Fibroblast of peridontal ligament (primary cell): Measurements from ENCODE around the gene ZNF454.

Experiments used
- DNase-seq: peaks from one replicate; pipeline ENCODE4 v3.0.0-alpha.2; 2010; ENCODE audit errors: extremely low read depth

The ZNF454 gene

DNA sequence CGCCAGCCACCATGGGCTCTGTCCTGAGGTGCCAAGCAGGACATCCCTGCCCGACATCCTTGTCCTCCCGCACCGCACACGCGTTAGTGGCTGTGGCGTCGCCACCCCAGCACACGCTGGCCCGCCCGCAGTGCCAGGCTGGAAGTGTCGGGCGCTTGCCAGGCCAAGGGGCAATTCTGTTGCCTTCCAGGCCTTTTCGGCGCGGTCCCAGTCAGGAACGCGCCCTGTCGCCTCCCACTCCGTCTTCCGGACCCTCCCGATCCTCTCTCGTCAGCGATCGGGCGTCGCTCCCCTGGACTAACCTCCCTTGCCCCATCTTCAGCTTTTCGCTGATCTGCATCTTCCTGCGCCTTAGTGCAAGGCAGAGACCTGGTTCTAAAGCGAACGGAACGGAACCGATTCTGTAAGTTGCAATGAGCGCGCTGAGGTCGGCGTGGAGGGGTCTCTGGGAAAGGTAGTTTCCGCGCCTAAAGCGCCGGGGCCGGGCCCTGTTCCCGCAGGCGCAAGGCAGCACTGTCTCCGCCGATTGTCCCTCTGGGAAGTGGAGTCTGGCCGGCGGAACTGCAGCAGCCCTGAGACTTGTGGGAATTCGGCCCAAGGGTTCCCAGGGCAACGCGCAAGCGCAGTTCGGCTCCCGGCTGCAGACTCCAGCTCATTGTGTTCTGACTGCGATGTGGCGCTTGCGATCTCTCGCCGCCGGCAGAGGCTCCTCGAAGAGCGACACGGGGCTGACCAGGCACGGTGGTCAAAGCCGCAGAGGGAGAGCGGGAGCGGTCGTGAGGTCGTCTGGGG, at the start of gene ZNF454:
ZNF454 (plus strand) TSS at position 630 of the 792 bp plus-strand sequence. CDS start 1,594 bp downstream, outside the sequence.
- DNase-seq: peak; percentile 93

DNA sequence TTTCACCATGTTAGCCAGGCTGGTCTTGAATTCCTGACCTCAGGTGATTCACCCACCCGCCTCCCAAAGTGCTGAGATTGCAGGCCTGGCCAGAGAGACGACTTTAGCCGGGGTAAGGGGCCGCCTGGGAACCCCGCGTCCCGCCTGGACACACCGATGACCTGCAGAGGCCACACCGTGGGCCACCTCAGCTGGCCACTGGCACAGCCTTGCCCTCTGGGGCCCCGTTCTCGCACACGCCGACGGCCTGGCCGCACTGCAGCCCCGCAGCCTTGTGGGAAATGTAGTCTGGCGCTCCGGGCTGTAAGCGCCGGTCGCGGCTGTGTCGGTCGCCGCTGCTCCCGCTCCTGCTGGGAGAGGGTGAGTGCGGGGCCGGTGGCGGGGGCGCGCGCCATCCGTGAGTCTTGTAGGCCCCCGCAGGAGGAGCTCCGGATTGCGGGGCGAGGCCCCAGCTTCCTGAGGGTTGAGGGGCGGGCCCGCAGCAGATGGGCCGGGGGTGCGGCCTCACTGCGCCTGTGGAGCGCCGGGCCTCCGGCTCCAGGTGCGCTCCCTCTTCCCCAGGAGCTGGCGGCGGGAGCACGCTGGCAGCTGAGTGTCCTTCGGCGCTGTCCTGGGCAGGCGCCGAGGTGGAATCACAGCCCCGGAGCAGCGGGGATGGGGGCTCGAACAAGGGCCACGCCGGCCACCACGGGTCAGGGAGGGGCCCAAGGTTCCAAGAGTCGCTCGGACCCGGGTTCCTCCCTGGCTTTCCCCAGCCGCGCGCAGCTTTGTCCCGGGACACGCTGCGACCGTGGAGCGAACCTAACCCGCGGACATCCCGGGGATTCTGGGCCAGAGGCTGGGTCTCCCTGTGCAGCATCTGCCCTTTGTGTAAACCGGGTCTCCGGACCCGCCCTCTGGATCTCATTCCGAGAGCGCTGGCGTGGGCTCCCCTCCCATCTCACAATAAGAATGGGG, 45.1 kb upstream of the ZNF454 start, which contains the start of gene ZFP2:
ZFP2 (plus strand) TSS at position 299 of the 957 bp plus-strand sequence. CDS start 35,401 bp downstream, outside the sequence.
- peak; percentile 41 for DNase-seq

DNA sequence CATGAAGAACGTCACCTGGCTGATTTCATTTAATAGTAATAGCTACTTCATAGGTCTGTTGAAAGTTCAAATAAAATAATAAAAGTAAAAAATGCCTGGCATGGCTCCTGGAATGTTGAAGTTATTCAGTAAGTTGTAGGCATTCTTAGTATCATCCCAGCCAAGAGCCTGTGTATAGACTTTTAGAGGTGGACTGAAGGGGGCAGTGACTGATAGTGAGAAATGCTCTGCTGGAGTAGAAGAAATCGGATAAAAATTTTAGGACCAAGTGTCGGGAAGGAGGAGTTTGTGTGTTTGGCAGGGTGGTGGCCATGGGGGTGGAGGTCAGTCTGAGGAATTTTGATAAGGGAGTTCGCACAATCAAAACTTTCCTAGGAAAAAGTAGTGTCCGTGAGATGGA, 41.7 kb upstream of the ZNF454 start:
- no peak for DNase-seq

DNA sequence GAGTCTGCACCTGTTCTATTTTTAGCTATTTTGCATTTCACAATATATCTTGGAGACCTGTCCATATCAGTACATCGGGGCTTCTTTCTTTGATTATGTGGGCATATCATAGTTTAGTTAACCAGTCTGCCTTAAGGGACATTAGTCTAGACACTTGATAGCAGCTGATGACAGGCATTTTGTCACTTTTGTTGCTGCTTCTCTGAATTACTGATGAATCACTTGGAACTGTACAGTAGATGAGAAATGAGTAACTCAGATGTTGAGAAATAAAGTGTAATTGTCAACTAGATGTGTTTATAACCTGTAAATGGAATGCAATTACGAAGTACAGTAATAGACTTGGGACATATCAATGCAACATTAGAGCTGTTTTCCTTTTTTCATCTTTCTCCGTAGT, 38.1 kb upstream of the ZNF454 start:
- DNase-seq: no peak

DNA sequence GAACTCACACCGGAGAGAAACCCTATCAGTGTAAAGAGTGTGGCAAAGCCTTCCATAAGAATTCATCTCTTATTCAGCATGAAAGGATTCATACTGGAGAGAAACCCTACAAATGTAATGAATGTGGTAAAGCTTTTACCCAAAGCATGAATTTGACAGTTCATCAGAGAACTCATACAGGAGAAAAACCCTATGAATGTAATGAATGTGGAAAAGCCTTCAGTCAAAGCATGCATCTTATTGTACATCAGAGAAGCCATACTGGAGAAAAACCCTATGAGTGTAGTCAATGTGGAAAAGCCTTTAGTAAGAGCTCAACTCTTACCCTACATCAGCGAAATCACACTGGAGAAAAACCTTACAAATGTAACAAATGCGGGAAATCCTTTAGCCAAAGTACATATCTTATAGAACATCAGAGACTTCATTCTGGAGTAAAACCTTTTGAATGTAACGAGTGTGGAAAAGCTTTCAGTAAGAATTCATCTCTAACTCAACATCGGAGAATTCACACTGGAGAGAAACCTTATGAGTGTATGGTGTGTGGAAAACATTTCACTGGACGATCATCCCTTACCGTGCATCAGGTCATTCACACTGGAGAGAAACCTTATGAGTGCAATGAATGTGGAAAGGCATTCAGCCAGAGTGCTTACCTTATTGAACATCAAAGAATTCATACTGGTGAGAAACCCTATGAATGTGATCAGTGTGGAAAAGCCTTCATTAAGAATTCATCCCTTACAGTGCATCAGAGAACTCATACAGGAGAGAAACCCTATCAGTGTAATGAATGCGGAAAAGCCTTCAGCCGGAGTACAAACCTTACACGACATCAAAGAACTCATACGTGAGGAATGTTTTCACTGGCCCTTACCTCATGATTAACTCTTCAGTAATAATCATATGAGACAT, 8.9 kb upstream of the ZNF454 start:
- no peak for DNase-seq

DNA sequence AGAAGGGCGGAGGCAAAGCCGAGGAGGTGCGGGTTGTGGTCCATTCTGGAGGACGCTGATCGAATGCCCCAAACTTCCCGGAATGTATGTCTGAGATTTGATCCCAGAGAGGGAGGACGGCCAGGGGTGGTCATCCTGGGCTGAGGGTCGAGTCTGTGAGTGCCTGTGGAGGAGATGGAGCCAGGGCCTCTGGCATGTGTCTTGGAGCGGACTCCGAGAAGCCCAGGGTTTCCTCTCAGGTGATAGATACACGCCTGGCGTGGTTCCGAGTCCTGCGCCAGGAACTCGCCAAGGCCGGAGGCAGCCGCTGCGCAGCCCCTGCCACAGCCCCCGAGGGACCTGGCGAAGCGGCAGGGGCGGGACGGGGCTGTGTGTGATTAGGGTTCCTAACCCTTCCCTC, 363 bp downstream of the ZNF454 start:
- DNase-seq: no peak

DNA sequence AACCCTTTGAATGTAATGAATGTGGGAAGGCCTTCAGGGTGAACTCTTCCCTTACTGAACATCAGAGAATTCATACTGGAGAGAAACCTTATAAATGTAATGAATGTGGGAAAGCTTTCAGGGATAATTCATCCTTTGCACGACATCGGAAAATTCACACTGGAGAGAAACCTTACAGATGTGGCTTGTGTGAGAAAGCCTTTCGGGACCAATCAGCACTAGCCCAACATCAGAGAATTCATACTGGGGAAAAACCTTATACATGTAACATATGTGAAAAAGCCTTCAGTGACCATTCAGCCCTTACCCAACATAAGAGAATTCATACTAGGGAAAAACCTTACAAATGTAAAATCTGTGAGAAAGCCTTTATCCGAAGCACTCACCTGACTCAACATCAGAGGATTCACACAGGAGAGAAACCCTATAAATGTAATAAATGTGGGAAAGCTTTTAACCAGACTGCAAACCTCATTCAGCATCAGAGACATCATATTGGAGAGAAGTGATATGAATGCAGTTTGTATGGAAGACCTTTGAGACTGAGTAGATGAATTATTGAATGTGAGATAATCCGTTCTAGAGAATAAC, 24.6 kb downstream of the ZNF454 start:
- DNase-seq: no peak

DNA sequence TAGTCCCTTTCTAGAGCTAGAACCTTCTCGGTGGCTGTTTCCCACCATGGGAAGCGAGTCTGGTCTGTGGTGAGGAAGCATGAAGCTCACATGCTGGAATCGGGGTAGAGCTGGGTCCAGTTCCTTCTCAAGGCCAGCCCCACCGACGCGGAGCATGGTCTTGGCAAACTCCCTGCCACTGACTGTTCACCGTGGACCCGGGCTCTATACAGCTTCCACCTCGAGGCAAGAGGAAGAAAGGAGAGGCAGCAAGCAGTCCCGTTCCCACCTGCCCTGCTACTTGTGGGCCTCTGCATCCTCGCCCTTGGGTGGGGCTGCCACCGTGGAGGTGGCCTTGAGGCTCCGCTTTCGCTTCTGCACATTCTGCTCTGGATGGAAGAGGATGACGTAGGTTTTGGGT, 40.4 kb downstream of the ZNF454 start:
- no peak for DNase-seq

DNA sequence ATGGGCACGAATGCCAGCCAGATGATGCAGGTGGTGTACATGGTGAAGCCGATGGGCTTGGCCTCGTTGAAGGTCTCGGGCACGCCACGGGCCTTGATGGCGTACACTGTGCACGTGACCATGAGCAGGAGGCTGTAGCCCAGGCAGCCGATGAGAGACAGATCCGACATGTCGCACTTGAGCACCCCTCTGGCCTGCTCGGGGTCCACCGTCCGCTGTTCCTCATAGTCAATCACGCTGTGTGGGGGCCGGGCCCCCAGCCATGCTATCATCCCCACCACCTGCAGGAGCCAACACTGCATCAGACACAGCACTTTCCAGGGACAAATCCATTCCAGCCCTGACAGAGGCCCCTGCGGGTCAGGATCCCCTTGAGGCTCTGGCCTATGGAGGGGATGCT, 41.9 kb downstream of the ZNF454 start:
- no peak for DNase-seq

DNA sequence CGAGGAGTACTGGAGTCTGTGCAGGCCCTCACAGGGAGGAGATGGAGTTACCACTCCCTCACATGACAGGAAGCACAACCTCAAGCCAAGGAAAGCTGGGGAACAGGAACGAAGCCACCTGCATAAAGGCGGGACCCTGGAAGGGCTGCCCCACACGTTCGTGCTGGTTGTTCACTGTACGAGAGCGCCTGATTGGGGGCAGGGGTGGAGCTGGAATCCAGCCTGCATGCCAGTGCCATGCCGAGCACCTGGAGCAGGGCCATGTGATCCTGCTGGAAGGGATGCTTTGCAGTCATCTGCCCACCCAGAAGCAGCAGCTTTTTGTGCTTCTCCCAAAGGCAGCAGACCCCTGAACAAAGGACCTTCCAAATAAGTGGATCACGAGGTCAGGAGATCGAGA, 42.7 kb downstream of the ZNF454 start:
- no peak for DNase-seq

DNA sequence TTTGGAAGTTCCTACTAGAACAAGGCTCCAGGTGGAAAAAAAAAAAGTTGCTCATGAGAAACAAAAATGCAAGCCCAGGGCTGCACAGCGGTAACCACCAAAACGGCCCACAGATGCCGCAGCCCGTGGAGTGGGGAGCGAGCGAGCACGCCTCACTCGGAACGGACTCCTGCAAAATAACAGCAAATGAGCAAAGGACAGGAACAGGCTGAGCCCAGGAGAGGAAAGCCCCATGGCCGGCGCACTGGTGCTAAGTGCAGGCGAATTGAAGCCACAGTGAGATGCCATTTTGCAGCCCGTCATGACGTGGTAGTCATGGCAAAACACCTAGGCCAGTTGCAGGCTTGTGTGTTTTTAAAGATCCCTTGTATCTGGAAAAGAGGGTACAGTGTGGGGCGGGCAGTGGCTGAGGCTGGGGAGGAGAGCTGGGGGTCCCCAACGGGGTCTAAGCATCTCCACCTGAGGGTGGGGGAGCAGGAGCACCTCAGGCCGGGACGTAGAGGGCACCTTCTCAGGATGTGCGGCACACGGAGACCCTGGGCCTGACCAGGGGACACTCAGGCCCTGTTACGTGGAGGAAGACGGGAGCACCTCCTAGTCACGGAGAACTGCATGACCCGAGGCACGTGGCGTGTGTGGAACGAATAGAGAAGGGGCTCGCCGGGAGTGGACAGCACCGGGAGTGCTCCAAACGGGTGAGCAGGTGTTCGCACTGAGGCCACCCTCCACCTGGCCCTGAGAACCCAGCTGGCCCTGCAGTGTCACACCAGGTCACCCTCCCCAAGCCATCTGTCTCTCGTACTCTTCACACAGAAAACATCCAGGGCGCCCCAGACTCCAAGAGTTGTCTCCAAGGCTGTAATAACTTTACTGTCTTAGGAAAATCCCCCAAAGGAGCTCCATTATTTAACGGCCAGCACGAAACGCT, 43.4 kb downstream of the ZNF454 start:
- DNase-seq: no peak

DNA sequence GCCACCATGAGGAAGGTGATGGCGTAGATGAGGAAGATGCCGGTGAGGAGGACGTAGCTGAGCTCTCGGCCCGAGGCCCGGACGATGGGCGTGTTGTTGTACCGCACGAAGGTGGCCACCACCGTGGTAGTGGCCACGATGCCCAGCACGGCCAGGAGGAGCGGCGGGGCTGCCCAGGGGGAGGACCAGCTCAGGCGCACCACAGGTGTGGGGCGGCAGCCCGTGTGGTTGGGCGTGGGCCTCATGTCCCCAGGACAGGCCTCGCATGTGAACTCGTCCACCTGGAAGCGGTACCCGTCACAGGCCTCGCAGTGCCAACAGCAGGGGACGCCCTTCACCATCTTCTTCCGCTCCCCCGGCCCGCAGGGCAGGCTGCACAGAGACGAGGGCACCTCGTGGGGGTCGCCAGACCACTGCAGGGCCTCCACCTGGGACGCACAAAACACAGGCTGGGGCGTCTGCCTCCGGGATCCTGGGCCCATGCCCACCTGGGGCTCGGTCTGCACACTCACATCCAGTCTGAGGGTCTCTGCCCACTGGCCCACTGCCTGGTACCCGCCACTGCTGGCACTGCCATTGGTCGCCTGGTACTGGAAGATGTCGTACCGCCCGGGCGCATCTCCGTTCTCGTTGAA, 45.4 kb downstream of the ZNF454 start:
- DNase-seq: no peak

DNA sequence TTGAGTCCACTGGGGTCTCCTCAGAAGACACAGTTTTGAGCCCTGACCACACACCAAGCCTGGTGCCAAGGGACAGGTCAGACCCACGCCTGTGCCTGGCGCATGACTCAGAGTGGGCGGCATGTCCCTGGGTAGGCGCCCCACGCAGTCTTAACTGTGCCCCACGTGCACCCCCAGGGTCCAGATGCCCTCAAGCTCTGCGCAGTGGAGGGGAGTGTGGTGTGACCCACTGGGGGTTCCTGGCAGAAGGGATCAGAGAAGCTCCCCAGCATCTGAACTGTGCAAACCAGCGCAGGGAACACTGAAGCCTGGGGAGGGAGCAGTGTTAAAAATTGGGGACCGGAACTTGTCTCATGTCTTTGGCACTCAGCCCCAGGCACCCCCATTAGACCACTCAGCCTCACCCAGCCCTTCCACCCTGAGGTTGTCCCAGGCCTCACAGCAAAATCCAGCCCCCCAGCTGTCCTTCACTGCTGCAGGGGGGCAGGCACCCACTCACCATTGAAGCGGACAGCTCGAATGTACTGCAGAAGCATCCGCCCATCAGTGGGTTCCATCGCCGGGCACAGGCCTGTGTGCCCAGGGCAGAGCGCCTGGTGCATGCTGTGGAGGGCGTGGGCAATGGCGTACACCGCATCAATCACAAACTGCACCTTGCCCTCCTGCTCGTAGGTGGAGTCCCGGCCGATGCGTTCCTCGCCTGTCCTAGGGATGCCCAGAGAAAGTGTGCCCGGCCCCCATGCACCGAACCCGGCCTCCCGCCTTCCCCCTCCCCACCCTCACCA, 47.6 kb downstream of the ZNF454 start:
- DNase-seq: no peak

DNA sequence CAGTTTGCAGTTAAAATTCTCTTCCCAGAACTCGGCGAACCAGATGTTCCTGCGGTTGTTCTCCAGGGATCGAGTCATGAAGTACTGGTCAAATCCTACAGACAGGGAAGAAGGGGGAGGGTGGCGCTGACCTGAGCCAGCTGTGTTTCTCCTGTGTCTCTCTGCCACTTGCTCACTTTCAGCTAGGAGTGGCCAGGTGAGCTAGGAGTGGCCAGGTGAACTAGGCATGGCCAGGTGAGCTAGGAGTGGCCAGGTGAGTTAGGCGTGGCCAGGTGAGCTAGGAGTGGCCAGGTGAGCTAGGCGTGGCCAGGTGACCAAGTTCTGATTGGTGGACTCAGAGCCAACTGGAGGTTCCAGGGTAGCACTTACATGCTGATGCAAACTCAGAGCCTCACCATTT, 48.3 kb downstream of the ZNF454 start:
- DNase-seq: no peak

DNA sequence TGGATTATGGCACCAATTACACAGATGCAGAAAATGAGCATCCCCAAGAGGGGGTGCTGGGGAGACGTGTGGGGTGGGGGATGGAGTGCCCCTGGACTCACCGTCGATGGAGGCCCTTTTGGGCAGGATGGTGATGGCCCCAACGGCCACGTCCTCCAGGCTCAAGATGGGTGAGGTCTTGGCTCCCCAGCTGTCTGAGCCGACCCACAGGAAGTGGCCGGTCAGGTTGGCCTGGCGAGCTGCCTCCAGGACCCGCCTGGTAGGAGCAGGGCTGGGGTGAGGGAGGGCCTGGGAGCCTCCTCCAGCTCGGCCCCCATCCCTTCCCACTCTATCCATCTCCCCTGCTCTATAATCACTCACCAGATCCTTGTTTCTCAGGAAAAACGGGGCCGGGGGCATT, 49.5 kb downstream of the ZNF454 start:
- no peak for DNase-seq

DNA sequence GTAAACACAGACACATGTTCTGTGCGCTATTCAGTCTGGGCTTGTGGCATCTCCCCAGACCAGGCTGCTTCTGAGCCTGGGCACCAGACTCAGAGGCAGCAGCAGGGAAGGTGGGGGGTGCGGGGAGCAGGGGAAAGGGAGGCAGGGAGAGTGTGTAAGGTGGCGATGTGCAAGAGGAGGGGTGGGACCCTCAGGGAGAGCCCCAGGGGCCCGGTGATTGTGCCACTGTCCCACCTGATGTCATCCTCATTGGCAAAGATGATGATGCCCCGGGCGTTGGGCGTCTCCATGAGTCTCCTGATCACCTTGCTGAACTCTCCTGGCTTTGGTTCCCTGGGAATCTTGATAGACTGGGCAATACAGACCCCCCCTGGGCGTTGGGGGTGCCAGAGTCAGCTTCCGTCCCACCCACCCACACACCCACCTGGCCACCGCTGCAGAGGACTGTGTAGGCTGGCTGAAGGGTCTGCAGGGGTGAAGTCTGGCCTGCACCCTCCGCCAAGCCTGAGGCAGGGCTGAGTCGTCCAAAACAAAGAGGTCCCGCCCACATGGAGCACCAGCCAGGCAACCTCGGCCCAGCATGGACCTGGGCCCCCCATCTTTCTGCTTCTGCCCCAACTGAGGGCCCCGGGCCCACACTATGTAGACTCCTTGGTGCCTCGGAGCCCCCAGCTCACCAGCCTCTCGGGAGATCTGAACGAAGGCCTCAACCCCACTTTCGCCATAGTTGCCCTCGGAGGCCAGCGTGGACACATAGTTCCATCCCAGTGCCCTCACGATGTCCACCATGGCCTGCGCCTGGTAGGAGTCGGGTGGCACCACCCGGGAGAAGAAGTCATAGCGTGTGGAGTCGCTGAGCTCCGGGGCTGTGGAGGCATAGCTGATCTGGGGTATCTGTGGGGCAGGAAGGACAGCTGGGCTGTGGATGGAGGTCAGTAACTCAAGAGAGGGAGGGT, 50.5 kb downstream of the ZNF454 start:
- DNase-seq: no peak

DNA sequence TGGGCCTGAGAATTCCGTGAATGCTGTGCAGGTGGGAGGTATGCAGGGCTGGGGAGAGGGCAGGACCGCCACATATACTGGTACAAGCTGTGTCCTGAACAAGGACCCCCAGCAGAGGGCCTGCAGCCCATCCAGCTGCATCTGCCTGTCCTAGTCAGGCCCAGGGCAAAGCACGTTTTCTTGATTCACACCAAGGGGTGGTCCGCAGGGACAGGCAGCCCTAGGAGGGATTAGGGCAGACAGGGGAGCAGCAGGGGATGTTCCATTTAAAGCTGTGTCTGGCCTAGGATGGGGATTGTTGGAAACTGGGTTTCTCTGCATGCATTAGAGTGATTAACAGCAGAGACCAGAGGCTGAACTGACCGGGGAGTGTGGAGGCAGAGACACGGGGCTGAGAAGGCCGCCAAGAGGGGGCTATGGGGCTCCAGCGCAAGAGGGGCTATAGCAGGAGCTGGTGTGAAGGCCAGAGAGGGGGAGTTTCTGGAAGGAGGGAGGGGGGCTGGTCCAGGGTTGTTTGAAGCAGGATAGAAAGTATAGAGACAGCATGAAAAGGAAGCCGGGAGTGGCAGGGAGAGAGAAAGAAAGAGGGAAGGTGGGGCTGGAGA, 51.4 kb downstream of the ZNF454 start:
- no peak for DNase-seq
